HG02759 (cell line): Measurements from ENCODE around the gene VSIG2.
A peak's percentile ranks its signal among the peaks of the same experiment; 100 is the strongest.

Experiments used
- ATAC-seq: cut with Tn5 transposase; IDR thresholded peaks from one replicate; pipeline ENCODE4 v1.9.1; 2021; ENCODE audit warnings: mild to moderate bottlenecking, moderate library complexity; ENCODE audit not compliant: unreplicated experiment

The VSIG2 gene

DNA sequence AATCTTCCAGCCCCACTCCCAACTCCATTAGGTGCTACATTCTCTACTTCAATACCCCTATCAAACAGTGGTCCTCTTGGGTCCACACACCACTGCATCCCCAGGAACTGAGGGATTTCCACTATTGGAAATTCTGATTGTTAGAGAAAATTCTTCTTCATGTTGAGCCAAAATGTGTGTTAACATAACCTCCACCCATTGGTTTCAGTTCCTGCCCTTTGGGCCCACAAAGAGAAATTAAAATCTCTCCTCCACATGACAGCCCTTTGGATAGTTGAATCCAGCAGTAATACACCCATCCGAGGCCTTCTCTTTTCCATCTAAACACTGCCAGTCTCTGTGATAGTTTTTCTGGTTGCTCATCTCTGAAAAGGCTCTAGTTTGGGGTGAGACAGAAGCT lies 2.1 kb downstream of the VSIG2 start:
- ATAC-seq: no peak

GRCh38 chr11:124748481-124749343 lies 3.3 kb downstream of the VSIG2 start:
- no peak for ATAC-seq

- ATAC-seq: no peak
Observed at GRCh38 chr11:124748100-124748418, 4.0 kb downstream of the VSIG2 start.

GRCh38 chr11:124747406-124748099 lies 4.5 kb downstream of the VSIG2 start:
- ATAC-seq: no peak

DNA sequence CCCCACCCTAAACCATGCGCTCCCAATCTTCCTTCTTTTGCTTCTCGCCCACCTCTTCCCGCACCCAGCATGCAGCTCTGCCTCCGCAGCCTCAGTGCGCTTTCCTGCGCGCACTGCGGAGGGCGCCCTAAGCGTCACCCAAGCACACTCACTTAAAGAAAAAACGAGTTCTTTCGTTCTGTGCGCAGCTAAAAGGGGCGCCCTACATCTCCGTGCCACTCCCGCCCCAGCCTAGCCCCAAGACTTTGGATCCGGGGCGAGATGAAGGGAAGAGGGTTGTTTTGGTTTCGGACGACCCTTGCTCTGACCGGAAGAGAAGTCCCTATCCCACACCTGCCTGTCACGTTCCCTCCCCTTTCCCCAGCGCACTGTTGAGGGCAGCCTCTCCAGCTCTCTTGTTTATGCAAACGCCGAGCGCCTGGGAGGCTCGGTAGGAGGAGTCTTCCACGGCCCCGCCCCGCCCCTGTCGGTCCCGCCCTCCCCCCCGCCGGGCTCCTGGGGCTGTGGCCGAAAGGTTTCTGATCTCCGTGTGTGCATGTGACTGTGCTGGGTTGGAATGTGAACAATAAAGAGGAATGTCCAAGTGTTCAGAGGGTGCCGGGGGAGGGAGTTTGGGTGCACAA lies 5.3 kb downstream of the VSIG2 start:
- ATAC-seq: peak; percentile 89

DNA sequence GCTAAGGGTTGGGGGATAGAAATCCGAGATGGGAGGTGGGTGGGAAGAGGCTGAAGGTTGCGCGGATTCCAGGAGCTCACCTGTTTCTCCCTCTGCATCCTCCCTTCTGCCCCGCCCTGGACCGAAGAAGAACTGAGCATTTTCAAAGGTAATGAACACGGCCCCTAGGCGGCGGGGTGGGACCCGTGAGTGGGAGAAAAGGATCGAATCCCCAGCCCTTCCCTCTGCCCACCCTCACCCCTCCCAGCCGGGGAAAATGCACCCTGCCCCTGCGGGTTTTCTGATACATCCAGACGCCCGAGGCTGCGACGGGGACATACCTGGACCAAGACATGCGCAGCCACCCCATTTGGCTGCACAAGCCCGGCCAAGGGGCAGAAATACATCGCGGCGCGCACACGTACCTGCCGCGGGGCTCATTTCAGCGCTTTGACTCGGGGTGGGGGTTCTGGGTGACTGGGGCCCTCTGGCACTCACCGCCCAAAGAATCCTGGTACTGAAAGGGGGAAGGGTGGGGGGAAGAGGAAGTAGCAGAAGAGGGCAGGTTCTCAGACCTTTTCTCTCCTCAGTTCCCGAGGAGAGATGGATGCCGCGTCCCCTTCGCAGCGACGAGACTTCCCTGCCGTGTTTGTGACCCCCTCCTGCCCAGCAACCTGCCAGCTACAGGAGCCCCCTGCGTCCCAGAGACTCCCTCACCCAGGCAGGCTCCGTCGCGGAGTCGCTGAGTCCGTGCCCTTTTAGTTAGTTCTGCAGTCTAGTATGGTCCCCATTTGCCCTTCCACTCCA lies 6.0 kb downstream of the VSIG2 start:
- peak; percentile 28 for ATAC-seq

GRCh38 chr11:124745270-124745834 lies 6.7 kb downstream of the VSIG2 start:
- no peak for ATAC-seq

- no peak for ATAC-seq
Observed at GRCh38 chr11:124743050-124743449, 9.0 kb downstream of the VSIG2 start.

- no peak for ATAC-seq
Observed at GRCh38 chr11:124742555-124742954, 9.5 kb downstream of the VSIG2 start.

DNA sequence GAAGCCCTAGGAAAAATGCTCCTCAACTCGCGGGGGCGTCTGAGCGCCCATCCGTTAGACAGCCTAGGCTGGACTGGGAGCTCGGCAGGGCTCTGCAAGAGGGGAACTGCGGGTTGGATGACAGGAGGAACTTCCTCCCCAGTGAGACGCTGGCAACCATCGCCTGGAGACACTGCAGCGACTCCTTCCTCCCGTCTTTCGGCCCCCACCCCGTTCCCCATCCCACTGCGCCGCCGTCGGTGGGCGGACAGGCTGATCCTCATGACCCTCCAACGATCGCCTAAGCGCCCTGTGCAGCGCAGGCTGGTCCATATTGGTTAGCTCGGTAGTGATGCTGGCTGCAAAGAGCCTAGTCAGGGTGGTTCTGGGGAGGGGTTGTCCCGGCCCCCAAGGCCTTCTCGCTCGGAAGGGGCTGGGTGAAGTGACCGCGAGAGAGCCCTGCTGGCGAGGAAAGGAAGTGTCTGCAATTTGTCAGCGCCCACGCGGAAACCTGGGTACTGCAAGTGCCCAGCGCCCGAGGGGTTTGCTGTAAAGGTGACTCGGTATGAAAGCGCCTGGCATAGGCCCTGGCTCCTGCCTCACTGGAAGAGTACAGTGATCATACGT lies 11.7 kb downstream of the VSIG2 start:
- peak; percentile 42 for ATAC-seq

- peak; percentile 98 for ATAC-seq
Observed at GRCh38 chr11:124739479-124740276, 12.4 kb downstream of the VSIG2 start, which contains the start of gene NRGN. Gene NRGN, plus strand, starts transcription at chr11:124739942. Its CDS starts 143 bp downstream, at chr11:124740085.

- ATAC-seq: no peak
Observed at GRCh38 chr11:124738713-124739478, 13.2 kb downstream of the VSIG2 start.

- ATAC-seq: no peak
Observed at GRCh38 chr11:124737638-124738305, 14.3 kb downstream of the VSIG2 start.

- ATAC-seq: no peak
Observed at GRCh38 chr11:124736736-124737135, 15.3 kb downstream of the VSIG2 start.

- ATAC-seq: no peak
Observed at GRCh38 chr11:124732230-124732629, 19.8 kb downstream of the VSIG2 start.

DNA sequence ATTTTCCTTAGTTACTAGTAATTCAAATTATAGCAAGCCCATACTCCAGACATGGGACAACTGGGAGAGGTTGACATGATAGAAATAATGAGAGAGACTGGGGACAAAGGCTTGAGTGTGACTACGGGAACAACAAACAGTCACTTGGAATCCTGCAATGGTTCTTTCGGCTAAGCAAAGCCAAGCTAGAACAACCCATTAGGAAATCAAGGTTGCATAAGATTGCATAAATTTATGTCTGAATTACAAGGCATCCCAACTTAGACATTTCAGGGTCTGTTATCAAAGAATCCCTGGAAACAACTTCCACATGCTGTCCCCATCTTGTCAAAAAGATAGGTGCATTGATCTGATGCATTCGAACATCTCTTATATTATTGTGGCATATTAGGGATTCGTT lies 22.5 kb downstream of the VSIG2 start:
- no peak for ATAC-seq

GRCh38 chr11:124728134-124728533 lies 23.9 kb downstream of the VSIG2 start:
- ATAC-seq: no peak

GRCh38 chr11:124727474-124727873 lies 24.6 kb downstream of the VSIG2 start:
- no peak for ATAC-seq
